A549 (cell line): ENCODE data around the gene CTRL. TPM values are rescaled to one million over a fixed set of nuclear protein-coding genes. Genes with fewer than 3 reads are reported as not detected.

Source experiments
- ATAC-seq, 2 experiments: fragments of 200-7000 bp in 1 of 2; fragments of >200 bp in 1 of 2; cut with Nextera tagmentation in 1 of 2; cut with Tn5 transposase in 1 of 2; 3 replicates each; pipeline versions ENCODE4 v1.8.0 to v1.9.1; 2018 to 2020; ENCODE audit warnings: mild to moderate bottlenecking in 1 of 2, moderate library complexity in 1 of 2
- CTCF ChIA-PET: fragments of 300-600 bp; sonication (Branson Sonifier 250); formaldehyde crosslinking; extraction: SDS; loops from one replicate; lab custom pipeline; 2021; ENCODE audit warnings: antibody characterized with exemption, inconsistent platforms; lab: Yijun Ruan, JAX
- POLR2A ChIA-PET: fragments of 350-600 bp; formaldehyde crosslinking; extraction: SDS; loops from one replicate; lab custom pipeline; 2021; ENCODE audit warnings: antibody characterized with exemption, inconsistent platforms; lab: Yijun Ruan, JAX
- DNase-seq, 2 experiments: peaks; one replicate each; pipeline versions ENCODE4 v3.0.0 to v3.0.0-alpha.2; 2011 to 2016; ENCODE audit warnings: low read depth in 1 of 2, low spot score in 1 of 2
- FAIRE-seq: peaks from 2 replicates; lab custom pipeline; 2011; peaks lifted over from hg19 to GRCh38; lab: Jason Lieb, UNC
- H3K27ac ChIP-seq, 2 experiments: fragments of >200 bp; sonication (Bioruptor Twin); formaldehyde crosslinking; 3 replicates each; pipeline ENCODE4 v1.5.1; 2016 to 2017
- H3K4me1 ChIP-seq: fragments of >200 bp; sonication (Bioruptor Twin); formaldehyde crosslinking; 3 replicates; pipeline ENCODE4 v1.6.1; 2016
- H3K4me2 ChIP-seq: fragments of >200 bp; sonication (Bioruptor Twin); formaldehyde crosslinking; 3 replicates; pipeline ENCODE4 v1.6.1; 2016
- H3K4me3 ChIP-seq: fragments of >200 bp; sonication (Bioruptor Twin); formaldehyde crosslinking; 3 replicates; pipeline ENCODE4 v1.5.1; 2016
- H3K9me3 ChIP-seq: fragments of >200 bp; sonication (Bioruptor Twin); formaldehyde crosslinking; 3 replicates; pipeline ENCODE4 v1.6.1; 2016
- BHLHE40 ChIP-seq: IDR thresholded peaks from 2 replicates; pipeline ENCODE4 v1.6.1; 2012; ENCODE audit warnings: low read depth, low read length, inconsistent platforms
- CBX2 ChIP-seq: fragments of 200-600 bp; sonication (generic); IDR thresholded peaks from 2 replicates; pipeline ENCODE4 v1.6.1; 2016; ENCODE audit warnings: low read depth, mild to moderate bottlenecking, borderline replicate concordance
- CEBPB ChIP-seq, 2 experiments: fragments of >200 bp in 1 of 2; sonication (Bioruptor Twin) in 1 of 2; formaldehyde crosslinking in 1 of 2; IDR thresholded peaks; 2 replicates each; pipeline ENCODE4 v1.6.1; 2012 to 2016
- CHD2 ChIP-seq: fragments of 150-350 bp; IDR thresholded peaks from 2 replicates; pipeline ENCODE4 v1.6.1; 2014; ENCODE audit warnings: low read length; ENCODE audit not compliant: partially characterized antibody
- CHD4 ChIP-seq: fragments of 200-600 bp; sonication (generic); IDR thresholded peaks from 2 replicates; pipeline ENCODE4 v1.6.1; 2016; ENCODE audit warnings: antibody characterized with exemption, mild to moderate bottlenecking, borderline replicate concordance
- FOSB ChIP-seq: fragments of 250-450 bp; sonication (Bioruptor Pico); IDR thresholded peaks from 2 replicates; pipeline ENCODE4 v1.5.0; 2020; ENCODE audit warnings: mild to moderate bottlenecking, moderate library complexity
- FOSL2 ChIP-seq, 2 experiments: fragments of 450-650 bp in 1 of 2; fragments of >200 bp in 1 of 2; sonication (Bioruptor Twin) in 1 of 2; formaldehyde crosslinking; IDR thresholded peaks; 2 replicates each; pipeline versions ENCODE4 v1.5.0 to v1.6.1; 2016 to 2020; ENCODE audit warnings: mild to moderate bottlenecking in 1 of 2, moderate library complexity in 1 of 2
- GATA3 ChIP-seq: IDR thresholded peaks from 2 replicates; pipeline ENCODE4 v1.6.1; 2012; ENCODE audit warnings: borderline replicate concordance
- HDAC2 ChIP-seq: fragments of 200-600 bp; sonication (generic); IDR thresholded peaks from 2 replicates; pipeline ENCODE4 v1.6.1; 2016
- HEYL ChIP-seq: fragments of 250-450 bp; sonication (Bioruptor Pico); IDR thresholded peaks from 2 replicates; pipeline ENCODE4 v1.8.0; 2021; ENCODE audit warnings: mild to moderate bottlenecking, moderate library complexity
- HOXA7 ChIP-seq: fragments of 250-450 bp; sonication (Bioruptor Pico); IDR thresholded peaks from 2 replicates; pipeline ENCODE4 v1.5.0; 2020; ENCODE audit warnings: mild to moderate bottlenecking, moderate library complexity
- JUN ChIP-seq, 2 experiments: fragments of >200 bp; sonication (Bioruptor Twin); formaldehyde crosslinking; IDR thresholded peaks; 2 replicates in 1 of 2; 3 replicates in 1 of 2; pipeline ENCODE4 v1.6.1; 2016 to 2017
- KDM5A ChIP-seq: fragments of 200-600 bp; sonication (generic); IDR thresholded peaks from 2 replicates; pipeline ENCODE4 v1.6.1; 2016; ENCODE audit warnings: antibody characterized with exemption, mild to moderate bottlenecking
- MAX ChIP-seq: IDR thresholded peaks from 2 replicates; pipeline ENCODE4 v1.6.1; 2012
- MAZ ChIP-seq: fragments of 150-350 bp; IDR thresholded peaks from 2 replicates; pipeline ENCODE4 v1.6.1; 2014; ENCODE audit warnings: antibody characterized with exemption, low read depth, low read length, borderline replicate concordance
- NFE2L2 ChIP-seq: fragments of 150-350 bp; conservative IDR thresholded peaks from 2 replicates; pipeline ENCODE4 v1.6.1; 2014; ENCODE audit warnings: low read length
- POLR2AphosphoS2 ChIP-seq: conservative IDR thresholded peaks from 2 replicates; pipeline ENCODE4 v1.6.1; 2012; ENCODE audit warnings: low read length, improper control_type of control experiment, inconsistent platforms
- RCOR1 ChIP-seq: fragments of 150-350 bp; IDR thresholded peaks from 2 replicates; pipeline ENCODE4 v1.6.1; 2014; ENCODE audit warnings: antibody characterized with exemption, low read length, low read depth
- RNF2 ChIP-seq: fragments of 200-600 bp; sonication (generic); IDR thresholded peaks from 2 replicates; pipeline ENCODE4 v1.6.1; 2016; ENCODE audit warnings: low read depth, mild to moderate bottlenecking, antibody characterized with exemption, moderate library complexity, borderline replicate concordance
- TP53 ChIP-seq: fragments of 250-450 bp; sonication (Bioruptor Pico); IDR thresholded peaks from 2 replicates; pipeline ENCODE4 v1.5.0; 2021; ENCODE audit warnings: mild to moderate bottlenecking, moderate library complexity
- ZFP36 ChIP-seq: fragments of 450-650 bp; IDR thresholded peaks from 2 replicates; pipeline ENCODE4 v1.6.1; 2014; ENCODE audit warnings: borderline replicate concordance; ENCODE audit not compliant: partially characterized antibody
- WGBS: methylation state at CpG from one replicate; pipeline ENCODE4 v1.1.6; 2017; ENCODE audit errors: missing lambda C conversion rate; 5-methylcytosine and 5-hydroxymethylcytosine counted together
- polyA plus RNA-seq, 4 experiments: library from polyadenylated mRNA; depleted of rRNA in 3 of 4; stranded (reverse); fragments of >200 nt; fragmentation: RNase III in 1 of 4; extraction: RNeasy Plus Mini Kit Qiagen cat#74134 plus additional on column Dnase treatment in 1 of 4; gene quantifications; 2 replicates in 3 of 4; 3 replicates in 1 of 4; pipeline ENCODE4 v1.2.3, GENCODE V29; 2011 to 2017
- TF ChIP-seq, protein P1 (sequence below): fragments of 150-350 bp; IDR thresholded peaks from 2 replicates; pipeline ENCODE4 v1.6.1; 2014; ENCODE audit warnings: low read depth, mild to moderate bottlenecking, low read length
- TF ChIP-seq, protein P2 (sequence below): IDR thresholded peaks from 2 replicates; pipeline ENCODE4 v1.6.1; 2012

The CTRL gene
- polyA plus RNA-seq, 2 of the 4 experiments (the other 2 are of a cell fraction) = 0.92 to 3.6 TPM

- CTCF ChIA-PET = interaction anchor here (0.8 to 8.4 kb wide), 4 partner anchors 11 to 138 kb away, joined by 3 to 54 read pairs (median 6); partner anchors contain the start of gene LCAT
- TF ChIP-seq, protein P1, sequence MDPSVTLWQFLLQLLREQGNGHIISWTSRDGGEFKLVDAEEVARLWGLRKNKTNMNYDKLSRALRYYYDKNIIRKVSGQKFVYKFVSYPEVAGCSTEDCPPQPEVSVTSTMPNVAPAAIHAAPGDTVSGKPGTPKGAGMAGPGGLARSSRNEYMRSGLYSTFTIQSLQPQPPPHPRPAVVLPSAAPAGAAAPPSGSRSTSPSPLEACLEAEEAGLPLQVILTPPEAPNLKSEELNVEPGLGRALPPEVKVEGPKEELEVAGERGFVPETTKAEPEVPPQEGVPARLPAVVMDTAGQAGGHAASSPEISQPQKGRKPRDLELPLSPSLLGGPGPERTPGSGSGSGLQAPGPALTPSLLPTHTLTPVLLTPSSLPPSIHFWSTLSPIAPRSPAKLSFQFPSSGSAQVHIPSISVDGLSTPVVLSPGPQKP = no peak
- TF ChIP-seq FOSL2 (IDR thresholded peaks at IDR 0.05) (no peak), FOSL2 (CRISPR knock-in tag; IDR thresholded peaks at IDR 0.05) (no peak)
- H3K27ac ChIP-seq = no peak overlapping the region
- ATAC-seq (peak; percentile 16 to 22; a peak in 3 of 6 replicates), FAIRE-seq (no peak), DNase-seq (no peak)
- no peaks in the 10 kb centered on the region for H3K9me3 ChIP-seq
- no peaks in the 10 kb centered on the region for H3K4me1 ChIP-seq
- WGBS = 85% methylated on average over 10 of the region's 10 CpGs
- H3K4me2 ChIP-seq = no peak overlapping the region
- no peak overlapping the region for H3K4me3 ChIP-seq
- POLR2A ChIA-PET = interaction anchor here (0.5 kb wide), 1 partner anchor 86 kb away, joined by 5 read pairs; no protein-coding TSS in a partner anchor
Observed at GRCh38 chr16:67954421-67955196, 22.9 kb upstream of the CTRL start.

GRCh38 chr16:67953641-67954375, 22.1 kb upstream of the CTRL start:
- no peak for FAIRE-seq
- no peaks in the 10 kb centered on the region for H3K4me1 ChIP-seq
- H3K4me3 ChIP-seq = no peak overlapping the region
- no peak for TF ChIP-seq MAZ
- no peak for TF ChIP-seq FOSB (CRISPR knock-in tag)
- no peak for TF ChIP-seq HDAC2
- TF ChIP-seq, all 56 proteins: peak for 0
- 90% methylated on average over 4 of the region's 8 CpGs for WGBS
- Histone ChIP-seq H3K27ac (no peak overlapping the region), H3K9me3 (no peaks in the 10 kb centered on the region), H3K4me2 (no peak overlapping the region)
- POLR2A ChIA-PET = interaction anchor here (0.5 kb wide), 1 partner anchor 87 kb away, joined by 5 read pairs; no protein-coding TSS in a partner anchor
- DNase-seq (no peak), ATAC-seq (no peak)
- CTCF ChIA-PET = interaction anchor here (0.8 to 8.4 kb wide), 3 partner anchors 12 to 138 kb away, joined by 3 to 54 read pairs (median 8); partner anchors contain the start of gene LCAT

DNA sequence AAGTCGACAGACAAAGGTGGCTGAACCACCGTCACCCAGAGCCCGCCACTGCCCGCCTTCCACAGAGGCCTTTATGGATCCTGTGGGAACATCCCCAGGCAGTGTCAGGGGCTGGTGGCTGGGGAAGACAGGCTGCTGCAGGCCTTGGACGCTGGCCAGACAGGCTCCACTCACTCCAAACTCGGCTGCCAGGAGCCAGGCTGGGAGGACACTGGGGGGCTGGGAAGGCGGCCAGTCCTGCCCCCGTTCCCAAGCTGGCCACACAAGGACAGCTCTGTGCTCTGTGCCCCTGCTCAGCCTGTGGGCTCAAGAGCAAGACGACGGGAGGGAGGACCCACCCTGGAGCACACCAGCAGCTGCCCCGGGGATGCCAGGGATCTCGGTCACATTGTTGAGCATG, 19.8 kb upstream of the CTRL start:
- POLR2A ChIA-PET = no interaction called here

More for the DNA sequence above, 19.8 kb upstream of the CTRL start:
- no peaks in the 10 kb centered on the region for H3K9me3 ChIP-seq
- H3K4me2 ChIP-seq = no peak overlapping the region
- no peak overlapping the region for H3K27ac ChIP-seq
- CTCF ChIA-PET = interaction anchor here (1.1 to 8.4 kb wide), 3 partner anchors 10 to 135 kb away, joined by 3 to 54 read pairs (median 4); partner anchors contain the start of gene LCAT
- no peak for ATAC-seq
- TF ChIP-seq NFE2L2 (no peak), HEYL (CRISPR knock-in tag) (no peak), MAX (no peak), POLR2AphosphoS2 (no peak), RCOR1 (no peak), ZFP36 (no peak), HOXA7 (CRISPR knock-in tag) (no peak), CBX2 (no peak), GATA3 (no peak), TP53 (CRISPR knock-in tag) (no peak), KDM5A (no peak), CEBPB (IDR thresholded peaks at IDR 0.05) (no peak), BHLHE40 (no peak), CHD4 (no peak), CHD2 (no peak), JUN (IDR thresholded peaks at IDR 0.05) (no peak), RNF2 (no peak)
- TF ChIP-seq, protein P2, sequence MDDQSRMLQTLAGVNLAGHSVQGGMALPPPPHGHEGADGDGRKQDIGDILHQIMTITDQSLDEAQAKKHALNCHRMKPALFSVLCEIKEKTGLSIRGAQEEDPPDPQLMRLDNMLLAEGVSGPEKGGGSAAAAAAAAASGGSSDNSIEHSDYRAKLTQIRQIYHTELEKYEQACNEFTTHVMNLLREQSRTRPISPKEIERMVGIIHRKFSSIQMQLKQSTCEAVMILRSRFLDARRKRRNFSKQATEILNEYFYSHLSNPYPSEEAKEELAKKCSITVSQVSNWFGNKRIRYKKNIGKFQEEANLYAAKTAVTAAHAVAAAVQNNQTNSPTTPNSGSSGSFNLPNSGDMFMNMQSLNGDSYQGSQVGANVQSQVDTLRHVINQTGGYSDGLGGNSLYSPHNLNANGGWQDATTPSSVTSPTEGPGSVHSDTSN = no peak
- no peak for DNase-seq
- no peak for FAIRE-seq
- no peaks in the 10 kb centered on the region for H3K4me1 ChIP-seq
- no peak overlapping the region for H3K4me3 ChIP-seq
- WGBS = 81% methylated on average over 9 of the region's 12 CpGs
